Stimulated activated CD4-positive, alpha-beta T cell treated with anti-CD3 and anti-CD28 coated beads, Interleukin-15, amount 100 ng/mL, for 1 hour (primary cell): Measurements from ENCODE around the gene ARHGAP6.

Source experiments
- DNase-seq, 2 donors: peaks; one replicate each; pipeline ENCODE4 v3.0.0-alpha.2; 2020; ENCODE audit warnings: low read depth in 1 of 2, low spot score in 1 of 2

Gene ARHGAP6

DNA sequence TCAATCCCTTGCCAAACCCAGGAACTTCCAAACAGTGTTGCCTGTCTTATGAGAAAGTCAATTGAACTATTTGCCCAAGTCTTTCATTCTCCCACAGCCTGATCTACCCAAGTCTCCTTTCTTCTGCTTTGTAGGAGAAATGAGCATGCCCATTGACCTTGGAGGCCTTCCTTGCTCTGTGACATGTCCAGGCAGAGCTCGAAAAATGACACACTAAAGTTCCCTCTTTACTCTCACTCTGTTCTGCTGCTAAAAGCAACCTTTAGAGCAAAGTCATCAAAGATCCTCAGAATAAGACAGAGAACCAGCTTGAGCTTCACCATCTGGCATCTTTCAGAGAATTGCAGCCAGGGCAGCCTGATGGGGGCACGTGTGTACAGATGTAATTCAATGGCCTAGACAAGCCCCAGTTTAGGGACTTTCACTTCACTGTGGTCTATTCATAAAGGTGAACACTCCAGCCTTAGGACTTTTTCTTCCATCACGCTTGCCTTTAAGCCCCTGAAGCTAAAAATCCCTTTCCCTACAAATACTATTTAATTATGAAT lies 236.1 kb downstream of the ARHGAP6 start:
- no peak for DNase-seq

DNA sequence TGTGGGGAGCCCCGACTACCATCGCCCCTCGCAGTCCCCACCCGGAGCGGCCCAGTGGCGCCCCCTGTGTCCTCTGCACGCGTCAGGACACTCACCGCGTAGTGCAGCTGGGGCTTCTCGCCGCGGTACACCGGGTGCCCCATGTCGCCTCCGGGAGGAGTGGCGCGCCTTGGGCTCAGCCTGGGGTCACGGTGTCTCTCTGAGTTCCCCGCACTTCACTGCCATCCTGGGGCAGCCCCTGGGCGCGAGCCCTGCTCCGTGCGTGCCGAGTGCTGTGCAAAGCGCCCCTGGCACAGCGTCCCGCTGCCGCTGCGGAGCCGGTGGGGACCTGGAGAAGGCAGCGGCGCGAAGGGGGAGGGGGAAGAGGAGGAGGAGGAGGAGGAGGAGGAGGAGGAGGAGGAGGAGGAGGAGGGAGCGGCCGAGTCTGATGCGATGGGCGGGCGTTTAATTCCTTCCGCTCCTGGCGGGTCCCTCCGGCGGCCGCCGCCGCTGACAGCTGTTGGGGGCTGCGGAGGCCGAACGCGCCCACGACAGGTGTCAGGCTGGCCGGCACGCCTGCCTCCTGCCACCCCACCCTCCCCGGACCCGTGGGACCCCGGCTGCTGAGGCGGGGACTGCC lies 238.2 kb downstream of the ARHGAP6 start:
- DNase-seq: no peak

DNA sequence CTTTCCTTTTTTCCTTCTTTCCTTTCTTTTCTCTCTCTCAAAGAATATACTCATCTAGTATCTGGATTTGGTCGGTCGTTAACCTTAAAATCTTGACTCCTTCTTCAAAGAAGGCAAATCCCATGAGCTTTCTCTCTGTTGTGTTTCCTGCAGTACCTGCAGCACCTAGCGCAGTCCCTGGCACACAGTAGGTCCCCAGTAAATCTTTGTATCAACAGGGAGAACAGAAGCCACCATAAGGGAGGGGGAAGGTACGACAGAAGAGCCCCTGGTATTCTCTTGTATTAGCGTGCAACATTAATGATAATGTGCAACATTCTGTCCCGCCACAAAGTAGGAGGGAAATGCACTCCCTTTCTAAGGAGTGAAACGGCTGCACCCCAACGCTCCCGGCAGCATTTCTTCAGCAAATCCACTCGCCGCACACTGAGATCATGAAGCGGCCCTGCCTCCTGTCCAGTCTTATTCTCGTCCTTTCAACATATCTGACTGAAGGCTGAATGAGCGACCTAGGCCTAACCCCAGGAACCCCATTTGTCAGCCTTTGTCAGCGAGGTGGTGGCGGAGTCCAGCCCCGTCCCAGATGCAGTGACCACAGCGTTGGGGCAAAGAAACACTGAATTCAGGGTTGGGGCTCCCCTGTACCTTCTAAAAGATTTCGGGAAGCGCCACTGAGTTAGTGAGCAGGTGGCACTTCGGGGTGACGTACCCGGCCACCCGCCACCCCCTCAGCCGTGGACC lies 238.8 kb downstream of the ARHGAP6 start:
- DNase-seq: no peak

DNA sequence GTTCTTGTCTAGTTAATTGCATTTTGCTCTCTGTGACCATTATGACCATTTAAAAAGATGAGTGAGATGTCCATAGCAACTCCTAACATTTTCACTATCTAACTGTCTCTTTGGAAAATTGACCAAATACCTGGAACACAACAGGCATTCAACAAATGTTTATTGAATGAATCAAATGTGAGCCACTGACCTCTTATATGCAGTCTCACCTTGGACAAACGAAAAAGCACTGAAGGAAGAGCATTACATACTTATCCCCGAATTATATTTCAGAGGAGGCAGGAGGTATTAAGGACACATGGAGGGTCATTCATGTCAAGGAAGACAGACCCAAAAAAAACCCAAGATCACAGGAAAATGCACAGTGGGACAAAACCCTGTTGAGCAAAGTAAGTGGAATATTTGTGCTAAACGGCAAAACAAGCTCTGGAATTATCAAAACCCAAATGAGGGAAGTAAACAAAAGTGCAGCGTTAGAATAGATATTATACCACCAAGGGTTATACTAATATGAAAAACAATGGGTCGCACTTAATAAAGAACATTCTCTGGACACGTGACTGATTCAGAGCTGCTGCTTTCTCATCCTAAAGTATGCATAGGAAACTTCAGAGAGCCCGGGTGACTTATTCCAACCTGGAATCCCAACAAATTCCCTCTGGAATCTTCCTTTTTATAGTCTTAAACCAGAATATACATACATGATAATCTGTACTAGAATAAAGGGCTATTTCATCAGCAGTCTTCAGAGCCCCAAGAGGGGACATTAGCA lies 240.6 kb downstream of the ARHGAP6 start:
- DNase-seq: no peak

DNA sequence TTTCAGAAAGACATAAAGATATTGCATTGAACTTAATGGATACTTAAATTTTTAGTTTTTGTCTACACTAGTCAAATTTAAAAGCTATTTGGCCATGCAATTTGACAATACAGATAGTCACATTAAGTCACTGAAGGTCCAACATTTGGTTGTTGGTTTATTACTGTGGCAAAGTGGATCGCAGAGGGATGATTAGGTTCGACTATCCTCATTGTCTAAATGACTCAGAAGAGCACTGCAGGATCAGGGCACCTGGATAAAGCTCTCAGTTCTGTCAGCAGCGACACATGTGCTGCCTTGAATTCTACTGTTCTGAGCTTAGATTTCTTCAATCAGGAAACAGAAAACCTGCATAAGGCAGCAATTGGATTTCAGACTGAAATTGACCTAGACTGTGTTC lies 241.8 kb downstream of the ARHGAP6 start:
- DNase-seq: no peak

DNA sequence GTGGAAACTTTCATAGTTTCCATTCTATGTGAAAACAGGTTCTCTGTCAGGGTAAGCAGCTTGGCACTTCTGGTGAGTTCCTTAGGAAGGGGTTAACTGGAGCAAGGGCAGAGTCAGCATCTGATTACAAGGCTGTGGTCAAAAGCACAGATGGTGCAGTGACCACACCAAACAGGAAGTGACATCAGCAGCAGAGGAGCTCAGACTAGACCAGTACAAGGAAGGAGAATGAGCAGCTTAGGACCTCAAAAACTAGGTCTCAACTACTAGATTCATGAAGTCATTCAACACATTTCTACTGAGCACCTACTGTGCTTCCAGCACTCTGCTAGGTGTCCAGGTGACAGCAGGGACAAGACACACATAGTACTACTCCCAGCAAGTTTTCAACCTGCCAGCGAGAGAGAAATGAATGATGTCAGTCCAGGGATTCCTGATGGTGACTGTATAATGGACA lies 242.3 kb downstream of the ARHGAP6 start:
- no peak for DNase-seq

DNA sequence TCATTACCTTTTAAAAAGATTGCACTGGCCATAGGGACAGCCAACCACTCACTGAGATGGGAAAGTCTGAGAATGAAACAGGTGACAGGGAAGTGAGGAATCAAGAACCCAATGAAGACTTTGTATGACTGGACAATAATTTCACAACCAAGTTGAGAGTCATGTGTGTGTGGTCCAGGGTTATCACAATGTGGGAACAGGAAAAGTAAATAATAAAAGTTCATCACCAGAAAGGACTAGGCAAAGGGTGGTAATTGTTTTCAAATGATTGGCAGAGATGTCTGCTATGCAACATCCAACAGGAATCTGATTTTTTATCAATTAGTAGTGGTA lies 243.2 kb downstream of the ARHGAP6 start:
- no peak for DNase-seq

DNA sequence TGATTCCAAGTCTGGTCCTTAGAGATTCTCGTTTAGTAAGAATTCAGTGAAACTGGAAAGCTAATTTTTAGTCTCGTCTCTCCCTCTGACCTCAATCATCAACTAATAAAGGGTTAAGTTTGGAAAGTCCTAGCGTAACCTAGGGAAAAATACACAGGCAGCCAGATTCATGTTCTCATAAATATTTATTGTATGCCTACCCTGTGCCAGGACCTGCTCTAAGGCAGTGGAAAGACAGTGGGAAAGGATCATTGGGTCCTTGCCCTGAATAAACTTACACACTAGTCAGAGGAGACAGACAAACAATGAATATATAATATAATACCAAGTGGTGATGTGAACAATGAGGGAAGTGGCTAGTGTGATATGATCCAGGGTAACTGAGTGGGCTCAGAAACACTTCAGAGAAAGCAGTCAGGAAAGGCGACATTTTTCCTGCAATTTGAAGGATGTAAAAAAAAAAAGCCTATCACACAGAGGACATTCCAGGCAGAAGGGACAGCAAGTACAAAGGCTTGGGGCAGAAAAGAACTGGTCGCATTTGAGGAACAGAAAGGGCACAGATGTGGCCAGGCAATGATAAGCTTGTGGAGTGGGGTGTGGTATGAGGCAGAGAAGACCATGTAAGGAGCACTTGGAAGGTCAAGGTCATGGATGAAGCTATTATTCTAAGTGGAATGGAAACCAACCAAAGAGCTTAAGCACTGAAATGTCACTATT lies 243.8 kb downstream of the ARHGAP6 start:
- DNase-seq: no peak

DNA sequence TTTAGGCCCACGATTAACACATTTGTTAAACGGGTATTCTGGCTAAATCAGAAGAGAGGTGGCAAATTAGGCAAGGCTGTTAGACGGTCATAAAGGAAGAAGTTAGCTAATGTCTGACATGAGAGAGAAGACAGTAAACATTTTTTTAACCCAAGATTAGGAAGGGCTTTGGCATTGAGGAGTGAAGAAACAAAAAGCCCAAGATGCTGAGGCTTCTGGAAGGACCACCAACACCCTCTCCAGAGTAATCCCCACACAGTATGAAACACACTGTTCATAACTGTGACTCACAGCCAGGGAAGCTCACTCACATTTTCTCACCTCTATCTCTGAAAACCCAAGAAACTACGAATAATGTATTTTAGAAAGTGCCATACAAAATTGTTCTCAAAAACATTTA lies 244.9 kb downstream of the ARHGAP6 start:
- no peak for DNase-seq

DNA sequence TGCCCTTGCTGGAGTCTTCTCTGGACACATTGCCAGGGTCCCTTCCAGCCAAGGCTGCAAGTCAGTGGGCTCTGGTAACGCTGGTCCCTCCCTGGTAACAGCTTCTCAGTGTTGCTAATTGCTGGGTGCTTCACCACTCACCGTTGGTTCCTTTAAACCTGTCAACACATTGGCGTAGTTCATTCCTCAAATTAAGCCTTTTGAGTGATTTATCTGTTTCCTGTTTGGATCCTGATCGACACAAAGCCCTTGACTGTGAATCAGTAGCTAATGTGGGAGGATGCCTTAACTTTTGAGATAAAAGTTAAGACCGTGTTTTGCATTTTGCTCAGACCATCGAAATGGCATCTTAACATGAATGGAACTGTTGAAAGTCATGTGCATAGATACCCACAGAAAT lies 246.6 kb downstream of the ARHGAP6 start:
- DNase-seq: no peak

DNA sequence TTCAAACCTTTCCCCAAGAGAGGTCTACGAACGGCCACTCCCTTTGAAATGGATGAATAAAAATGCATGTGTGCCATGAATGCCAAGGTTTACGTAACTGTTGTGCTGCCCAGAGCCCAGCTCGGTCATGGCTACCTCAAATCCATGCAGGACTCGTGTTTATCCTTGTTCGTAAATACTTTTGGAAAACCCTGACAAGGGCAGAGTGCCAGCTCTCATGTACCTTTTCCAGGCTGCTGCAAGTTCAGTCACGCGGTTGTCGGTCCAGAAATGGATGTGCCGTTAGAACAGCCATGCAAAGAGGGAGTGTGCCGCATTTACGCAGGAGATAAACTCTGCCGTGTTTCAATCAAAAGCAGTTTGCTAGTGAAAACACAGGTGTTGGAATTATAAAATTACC lies 249.1 kb downstream of the ARHGAP6 start:
- DNase-seq: no peak

DNA sequence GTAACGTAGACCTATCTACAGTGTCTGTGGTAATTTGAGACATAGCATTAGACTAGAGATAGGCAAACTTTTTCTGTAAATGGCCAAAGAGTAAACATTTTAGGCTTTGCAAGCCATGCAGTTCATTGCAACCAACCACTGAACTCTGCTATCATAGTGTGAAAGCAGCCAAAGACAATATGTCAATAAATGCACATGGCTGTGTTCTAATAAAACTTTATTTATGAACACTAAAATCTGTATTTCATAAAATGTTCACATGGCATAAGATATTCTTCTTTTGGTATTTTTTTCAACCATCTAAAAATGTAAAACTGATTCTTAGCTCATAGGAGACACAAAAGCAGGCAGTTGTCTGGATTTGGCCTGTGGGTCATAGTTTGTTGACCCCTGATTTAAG lies 251.6 kb downstream of the ARHGAP6 start:
- DNase-seq: no peak

DNA sequence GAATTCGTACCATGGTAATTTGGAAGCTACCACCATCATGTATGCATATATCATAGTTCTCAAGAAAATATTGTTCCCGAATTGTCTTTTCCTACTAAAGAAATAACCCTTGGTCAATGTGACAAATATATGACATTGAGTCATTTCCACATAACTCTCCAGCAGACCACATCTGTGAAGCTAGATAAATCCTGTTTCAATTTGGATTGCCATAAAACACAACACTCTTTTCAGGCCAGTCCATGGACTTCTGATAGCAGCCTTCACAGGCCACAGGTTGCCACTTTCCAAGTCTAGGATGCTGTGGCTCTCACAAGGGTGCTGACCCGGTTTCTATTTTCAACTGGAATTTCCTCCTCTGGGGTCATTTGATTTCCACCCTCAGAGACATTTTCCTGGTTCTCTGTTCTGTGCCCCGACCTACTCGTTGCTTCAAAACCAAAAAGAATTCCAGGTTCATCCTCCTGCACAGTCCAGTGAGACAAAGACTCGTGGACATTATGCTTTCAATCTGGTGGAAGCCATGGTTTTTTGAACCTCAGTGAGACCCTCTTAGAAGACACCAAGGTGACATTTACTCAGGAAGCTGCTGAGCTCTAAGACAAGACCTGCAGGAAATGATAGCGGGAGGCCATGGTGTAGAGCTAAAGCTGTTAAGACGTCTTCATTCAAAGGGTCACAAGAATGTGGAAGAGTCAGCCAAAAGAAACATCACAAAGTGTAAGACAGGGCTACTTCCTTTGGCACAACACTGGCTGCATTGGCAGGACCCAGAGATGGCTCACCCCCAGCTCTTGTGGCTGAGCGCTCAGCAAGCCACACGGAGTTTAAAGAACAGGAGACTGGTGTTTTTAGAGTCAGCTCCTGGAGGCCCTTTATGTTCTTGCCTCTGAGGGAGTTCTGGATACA lies 252.8 kb downstream of the ARHGAP6 start:
- no peak for DNase-seq

DNA sequence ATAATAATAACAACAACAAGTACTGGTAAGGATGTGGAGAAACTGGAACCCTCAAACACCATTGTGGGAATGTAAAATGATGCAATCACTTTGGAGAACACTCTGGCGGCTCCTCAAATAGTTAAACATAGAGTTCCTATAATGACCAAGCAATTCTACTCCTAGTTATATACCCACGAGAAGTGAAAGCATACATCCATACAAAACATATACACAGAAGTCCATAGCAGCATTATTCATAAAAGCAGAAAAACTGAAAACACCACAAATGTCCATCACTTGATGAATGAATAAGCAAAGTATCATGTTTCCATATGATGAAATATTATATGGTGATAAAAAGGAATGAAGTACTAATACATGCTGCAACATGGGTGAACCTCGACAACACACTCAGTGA lies 255.8 kb downstream of the ARHGAP6 start:
- no peak for DNase-seq

DNA sequence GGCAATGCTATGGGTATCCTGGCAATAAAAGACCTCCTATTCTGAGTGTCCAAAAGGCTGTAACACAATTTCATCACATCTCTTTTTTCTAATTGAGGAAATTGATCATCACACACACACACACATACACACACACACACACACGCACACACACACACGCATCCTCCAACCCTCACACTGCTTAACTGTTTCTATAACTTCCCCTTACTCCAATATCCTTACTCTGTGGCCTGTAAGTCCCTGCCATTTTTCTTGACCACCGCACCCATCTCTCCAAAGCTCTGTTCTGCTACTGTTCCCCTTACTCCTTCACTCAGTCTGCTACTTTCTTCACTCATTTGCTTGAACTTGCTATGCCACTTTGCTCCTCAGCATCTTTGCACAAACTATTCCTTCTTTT lies 256.9 kb downstream of the ARHGAP6 start:
- DNase-seq: no peak

DNA sequence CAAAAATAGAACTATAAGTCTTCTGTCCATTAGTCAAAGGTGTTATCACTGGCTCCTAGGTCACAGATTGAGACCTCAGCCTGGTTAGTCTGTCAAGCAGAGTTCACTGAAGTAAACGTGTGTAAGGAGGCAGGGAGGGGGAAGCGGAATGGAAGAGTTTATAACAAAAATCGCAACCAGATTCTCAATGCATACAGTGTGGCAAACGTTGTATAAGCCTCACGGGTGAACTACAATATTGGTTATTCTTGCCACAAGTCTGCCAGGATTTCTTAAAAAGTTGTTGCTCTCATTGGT lies 257.7 kb downstream of the ARHGAP6 start:
- DNase-seq: no peak

DNA sequence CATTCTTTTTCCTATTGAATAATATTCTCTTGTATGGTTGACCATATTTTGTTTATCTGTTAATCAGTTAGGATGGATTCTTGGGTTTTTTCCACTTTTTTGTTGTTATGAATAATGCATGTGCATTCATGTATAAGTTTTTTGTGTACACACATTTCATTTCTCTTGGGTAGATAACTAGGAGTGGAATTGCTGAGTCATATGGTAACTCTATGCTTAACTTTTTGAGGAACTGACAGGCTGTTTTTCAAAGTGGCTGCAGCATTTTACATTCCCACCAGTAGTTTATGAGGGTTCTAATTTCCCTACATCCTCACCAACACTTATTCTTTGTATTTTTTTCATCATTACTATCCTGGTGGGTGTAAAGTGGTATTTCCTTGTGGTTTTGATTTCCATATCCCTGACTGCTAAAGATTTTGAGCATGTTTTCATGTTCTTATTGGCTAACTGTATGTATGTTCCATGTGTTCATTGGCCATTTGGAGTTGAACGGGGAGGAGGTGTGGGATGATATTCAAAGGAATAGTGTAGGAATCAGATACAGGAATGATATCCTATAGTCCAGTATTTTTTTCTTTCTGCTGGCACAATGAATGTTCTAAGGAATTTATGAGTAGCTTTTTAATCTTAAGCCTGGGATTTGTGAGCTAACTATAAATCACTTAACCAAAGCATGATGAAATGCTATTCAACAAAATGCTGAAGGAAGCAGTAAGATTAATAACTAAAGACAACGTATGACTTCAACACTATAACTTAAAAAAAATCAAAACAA lies 258.2 kb downstream of the ARHGAP6 start:
- DNase-seq: no peak

DNA sequence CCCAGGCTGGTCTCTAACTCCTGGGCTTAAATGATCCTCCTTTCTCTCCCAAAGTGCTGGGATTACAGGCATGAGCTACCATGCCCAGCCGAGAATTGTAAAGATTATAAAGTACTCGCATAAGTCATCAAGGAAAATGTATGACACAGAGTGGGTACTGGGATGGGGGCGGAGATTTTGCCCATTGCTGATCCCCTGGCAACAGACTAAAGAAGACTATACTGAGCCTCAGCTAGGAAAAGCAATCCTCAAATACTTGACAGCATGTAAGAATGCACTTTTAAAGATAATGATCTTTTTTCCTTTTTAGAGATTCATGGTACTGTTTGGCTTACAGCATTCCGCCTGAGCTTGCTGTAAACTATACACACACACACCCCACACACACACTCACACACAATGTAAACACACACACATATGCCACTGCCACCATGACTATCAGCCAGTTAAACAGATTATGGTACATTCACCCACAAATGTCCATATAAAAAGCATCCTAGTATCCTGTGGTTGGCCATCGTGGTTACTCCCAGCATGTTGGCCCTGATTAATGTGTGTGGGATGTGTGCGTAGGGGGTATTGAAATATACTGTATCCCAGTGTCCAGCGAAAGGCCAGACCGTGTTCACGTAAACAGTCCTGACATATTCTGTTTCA lies 259.5 kb downstream of the ARHGAP6 start:
- no peak for DNase-seq

DNA sequence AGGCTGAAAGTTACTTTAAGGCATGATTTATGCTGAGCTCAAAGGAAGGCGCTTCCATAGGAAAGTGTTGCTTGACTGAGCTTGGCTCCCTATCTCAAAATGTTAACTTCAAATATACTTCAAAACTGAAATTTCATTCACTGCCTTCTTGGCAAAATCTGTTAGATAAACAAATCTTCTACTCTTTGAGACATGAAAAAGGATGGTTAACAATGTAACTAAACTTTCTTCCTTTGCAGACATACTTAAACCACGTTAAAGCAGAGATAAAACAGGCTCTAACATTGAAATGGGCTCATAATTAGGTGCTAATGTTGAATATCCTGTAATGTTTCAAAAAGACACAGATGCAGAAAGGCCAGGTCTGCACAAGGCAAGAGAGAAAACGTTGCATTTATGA lies 262.1 kb downstream of the ARHGAP6 start:
- DNase-seq: no peak
